NCI-H1417 treated with DMSO at 0.1 percent for 48 hours (cell line): ENCODE data around the gene CES3.

Experiments
- DNase-seq: peaks from one replicate; lab custom pipeline; 2025; lab: John Stamatoyannopoulos, UW

CES3 gene, protein sequence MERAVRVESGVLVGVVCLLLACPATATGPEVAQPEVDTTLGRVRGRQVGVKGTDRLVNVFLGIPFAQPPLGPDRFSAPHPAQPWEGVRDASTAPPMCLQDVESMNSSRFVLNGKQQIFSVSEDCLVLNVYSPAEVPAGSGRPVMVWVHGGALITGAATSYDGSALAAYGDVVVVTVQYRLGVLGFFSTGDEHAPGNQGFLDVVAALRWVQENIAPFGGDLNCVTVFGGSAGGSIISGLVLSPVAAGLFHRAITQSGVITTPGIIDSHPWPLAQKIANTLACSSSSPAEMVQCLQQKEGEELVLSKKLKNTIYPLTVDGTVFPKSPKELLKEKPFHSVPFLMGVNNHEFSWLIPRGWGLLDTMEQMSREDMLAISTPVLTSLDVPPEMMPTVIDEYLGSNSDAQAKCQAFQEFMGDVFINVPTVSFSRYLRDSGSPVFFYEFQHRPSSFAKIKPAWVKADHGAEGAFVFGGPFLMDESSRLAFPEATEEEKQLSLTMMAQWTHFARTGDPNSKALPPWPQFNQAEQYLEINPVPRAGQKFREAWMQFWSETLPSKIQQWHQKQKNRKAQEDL

DNA sequence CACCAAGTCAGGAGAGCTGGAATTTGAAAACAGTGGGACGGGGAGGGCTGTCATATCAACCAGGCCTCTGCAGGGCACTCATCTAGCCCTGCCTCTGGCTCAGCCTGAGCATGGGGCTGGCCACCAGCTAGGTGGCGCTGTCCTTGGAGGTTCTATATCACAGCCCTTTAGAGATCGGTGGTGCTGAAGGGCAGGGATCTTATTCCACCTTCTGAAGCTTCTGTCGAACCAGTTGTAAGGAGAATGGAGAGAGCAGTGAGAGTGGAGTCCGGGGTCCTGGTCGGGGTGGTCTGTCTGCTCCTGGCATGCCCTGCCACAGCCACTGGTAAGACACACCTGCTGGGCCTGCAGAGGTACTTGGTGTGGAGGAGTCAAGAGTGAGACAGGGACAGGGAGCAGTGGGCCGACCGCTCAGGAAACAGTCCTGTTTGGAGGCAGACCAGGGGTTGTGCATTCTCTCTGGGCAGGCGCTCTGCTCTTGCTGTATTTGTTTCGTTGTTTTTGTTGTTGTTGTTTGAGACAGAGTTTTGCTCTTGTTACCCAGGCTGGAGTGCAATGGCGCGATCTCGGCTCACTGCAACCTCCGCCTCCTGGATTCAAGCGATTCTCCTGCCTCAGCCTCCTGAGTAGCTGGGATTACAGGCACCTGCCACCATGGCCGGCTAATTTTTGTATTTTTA is at the start of gene CES3:
Gene CES3, plus strand, starts transcription at position 202 of the 680 bp plus-strand sequence. Its CDS starts 42 bp downstream, at position 244.
- DNase-seq, result no peak

DNA sequence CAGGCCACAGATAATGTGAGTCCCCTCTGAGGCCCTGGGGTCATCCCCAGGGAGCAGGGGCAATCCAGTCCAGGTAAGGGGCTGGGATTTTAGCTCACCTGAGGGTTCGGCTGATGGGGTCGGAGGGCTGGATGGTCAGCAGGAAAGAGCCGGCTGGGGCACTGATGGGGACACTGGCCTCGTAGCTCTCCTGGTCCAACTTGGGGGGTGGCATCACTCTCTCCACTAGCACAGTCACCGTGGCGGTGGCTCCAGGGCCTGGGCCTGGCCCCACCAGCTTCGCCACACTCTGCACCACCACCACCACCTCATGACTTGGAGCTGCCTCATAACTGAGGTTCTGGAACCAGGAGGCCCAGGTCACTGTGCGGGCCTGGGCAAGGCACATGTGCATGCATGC is 49.3 kb upstream of the CES3 start:
- no peak for DNase-seq

DNA sequence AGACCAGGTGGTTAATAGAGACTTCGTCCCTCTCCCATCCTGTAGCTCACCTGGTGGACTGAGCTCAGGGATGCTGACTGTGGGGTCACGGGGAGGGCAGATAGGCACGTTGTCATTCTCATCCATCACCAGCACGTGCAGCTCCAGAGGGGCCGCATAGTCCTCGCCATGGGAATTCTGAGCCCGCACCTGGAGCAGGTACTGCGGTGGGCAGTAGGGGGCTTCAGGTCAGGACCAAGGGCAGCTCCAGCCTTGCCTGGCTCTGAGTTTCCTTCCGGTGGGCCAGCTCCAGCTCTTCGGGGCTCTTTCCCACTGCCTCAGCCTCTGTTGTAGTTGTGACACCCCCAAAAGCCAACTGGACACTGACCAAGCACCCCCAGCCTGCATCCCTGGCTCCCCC is 48.0 kb upstream of the CES3 start:
- no peak for DNase-seq

DNA sequence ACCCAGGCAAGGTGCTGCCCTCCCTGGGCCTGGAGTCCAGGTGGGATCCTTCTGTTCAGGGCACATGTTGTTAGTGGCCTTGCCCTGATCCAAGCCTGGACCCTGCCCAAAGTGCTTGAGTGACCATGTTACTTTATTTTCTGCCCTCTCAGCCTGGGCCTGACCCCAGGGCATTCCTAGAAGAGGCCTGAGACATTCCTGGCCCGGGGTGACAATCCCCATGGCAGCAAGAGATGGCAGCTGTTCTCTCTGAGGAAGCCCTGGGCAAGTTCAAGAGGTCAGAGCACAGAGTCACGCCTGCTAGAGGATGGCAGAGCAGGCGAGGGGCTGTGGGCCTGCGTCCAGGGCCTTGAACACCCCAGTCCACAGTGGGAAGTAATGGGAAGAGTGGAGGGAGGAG is 47.4 kb upstream of the CES3 start:
- DNase-seq, result no peak

DNA sequence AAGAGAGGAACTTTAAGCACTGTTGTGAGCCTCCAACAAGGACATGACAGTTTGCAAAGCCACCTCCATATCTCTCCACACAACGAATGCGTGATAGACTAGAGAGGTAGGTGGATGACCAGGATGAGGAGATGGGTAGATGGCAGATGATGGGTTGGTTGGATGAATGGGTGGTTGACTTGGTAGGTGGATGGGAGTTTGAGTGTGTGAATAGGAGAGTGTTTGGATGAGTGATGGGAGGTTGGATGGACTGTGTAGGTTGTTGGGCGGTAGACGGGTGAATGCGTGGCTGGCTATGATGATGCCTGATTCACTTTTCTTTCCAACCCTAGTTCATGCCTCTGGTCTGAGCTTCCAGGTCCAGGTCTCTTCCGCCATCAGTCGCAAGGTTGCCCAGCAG is 46.5 kb upstream of the CES3 start:
- no peak for DNase-seq

DNA sequence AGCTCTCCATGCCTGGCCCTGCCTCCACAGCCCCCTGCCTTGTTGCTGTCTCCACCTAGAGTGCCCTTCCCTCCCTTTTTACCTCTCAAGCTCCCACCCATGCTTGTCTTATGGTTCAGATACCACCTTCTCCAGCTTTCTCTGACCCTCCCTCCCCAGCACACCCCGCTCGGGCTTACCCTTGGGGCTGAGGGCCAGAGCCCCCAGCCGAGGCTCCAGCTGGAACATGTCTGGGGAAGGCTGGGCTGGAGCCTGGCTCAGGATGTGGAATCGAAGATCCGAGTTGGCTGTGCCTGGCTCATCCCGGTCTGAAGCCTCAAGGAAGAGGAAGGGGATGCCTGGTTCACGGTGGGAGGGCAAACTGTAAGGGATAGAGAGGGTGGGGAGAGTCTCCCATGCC is 46.0 kb upstream of the CES3 start:
- DNase-seq, result no peak

DNA sequence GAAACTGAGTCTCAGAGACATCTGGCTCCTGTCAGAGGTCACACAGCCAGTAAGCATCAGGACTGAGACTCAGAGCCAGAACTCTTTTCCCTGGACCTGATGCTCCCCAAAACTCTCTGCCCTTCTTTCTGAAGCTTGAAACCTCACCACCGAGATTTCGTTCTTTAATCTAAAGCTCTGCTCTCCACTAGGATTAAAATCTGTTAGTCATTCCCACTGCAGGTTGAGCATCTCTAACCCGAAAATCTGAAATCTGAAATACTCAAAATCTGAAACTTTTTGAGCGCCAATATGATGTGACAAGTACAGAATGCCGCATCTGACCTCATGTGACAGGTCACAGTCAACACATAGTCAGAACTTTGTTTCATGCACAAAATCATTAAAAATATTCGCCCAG is 44.5 kb upstream of the CES3 start:
- DNase-seq, result no peak

DNA sequence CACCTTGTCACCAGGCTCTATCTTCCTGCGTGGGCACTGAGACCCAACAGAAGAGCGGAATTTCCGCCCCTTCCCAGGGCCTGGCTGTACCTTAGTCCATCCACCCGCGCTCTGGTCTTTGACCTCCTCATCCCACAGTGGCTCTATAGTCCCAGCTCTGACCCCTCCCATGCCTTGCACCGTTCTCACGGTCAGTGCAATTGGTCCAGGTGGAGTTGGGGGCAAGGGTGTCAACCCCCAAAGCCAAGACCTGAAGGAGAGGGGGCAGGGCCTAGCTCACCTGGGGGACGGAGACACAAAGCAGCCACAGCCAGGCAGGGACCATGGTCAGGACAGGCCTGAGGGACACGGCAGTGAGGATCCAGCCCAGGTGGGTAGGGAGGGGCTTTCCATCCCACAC is 43.3 kb upstream of the CES3 start:
- no peak for DNase-seq

DNA sequence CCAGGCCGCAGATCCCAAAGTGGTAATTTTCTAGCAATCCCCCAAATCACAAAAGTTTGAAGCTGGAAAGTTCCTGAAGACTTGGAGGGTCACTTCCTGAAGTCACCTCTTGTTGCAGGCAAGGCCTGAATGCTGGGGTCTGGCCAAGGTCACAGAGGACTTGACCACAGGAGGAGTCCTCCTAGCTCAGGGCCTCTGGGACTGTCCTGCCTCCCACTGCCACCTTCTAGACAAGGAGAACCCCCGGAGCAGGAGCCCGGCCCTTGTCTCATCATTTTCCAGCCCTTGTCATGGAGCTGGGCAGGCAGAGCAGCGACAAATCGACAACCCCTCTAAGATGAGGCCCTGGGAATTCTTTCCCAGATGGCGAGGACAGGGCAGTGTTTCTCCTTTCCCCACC is 42.7 kb upstream of the CES3 start:
- no peak for DNase-seq

DNA sequence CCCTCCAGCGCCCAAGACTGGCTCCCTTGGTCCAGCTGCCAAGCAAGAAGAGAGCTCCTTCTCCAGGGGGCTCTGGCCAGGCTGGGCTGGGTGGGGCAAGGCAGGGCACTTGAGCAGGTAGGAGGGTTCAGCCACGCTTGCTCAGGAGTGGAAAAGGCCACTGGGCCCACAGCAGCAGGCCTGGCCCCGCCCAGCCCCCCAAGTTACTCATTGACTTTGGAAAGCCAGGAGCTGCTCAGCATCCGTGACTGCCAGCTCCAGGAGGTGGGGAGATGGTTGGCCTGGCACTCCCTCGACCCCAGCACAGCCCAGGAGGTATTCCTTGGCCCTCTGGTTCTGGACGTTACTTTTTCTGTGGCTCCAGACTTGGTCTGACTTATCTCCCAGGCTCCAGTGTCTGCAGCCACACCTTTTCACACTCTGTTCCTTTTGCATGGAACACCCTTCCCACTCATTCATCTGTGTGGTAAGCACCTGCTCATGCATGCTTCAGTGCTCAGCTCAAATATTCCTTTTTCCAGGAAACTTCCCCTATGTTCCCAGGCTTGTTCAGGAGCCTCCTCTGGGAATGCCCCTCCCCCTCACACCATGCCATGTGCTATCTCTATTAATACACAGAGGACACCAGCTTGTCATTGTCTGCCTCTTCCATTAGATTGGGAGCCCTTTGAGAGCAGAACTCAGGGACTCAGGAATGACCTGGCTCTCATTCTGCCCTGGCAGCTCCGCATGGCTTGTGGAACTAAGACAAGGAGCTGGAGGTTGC is 42.1 kb upstream of the CES3 start, which contains the start of gene CDH16:
Gene CDH16, minus strand, starts transcription at position 83 of the 766 bp plus-strand sequence. CDS start 820 bp downstream, outside the sequence.
- DNase-seq, result no peak

DNA sequence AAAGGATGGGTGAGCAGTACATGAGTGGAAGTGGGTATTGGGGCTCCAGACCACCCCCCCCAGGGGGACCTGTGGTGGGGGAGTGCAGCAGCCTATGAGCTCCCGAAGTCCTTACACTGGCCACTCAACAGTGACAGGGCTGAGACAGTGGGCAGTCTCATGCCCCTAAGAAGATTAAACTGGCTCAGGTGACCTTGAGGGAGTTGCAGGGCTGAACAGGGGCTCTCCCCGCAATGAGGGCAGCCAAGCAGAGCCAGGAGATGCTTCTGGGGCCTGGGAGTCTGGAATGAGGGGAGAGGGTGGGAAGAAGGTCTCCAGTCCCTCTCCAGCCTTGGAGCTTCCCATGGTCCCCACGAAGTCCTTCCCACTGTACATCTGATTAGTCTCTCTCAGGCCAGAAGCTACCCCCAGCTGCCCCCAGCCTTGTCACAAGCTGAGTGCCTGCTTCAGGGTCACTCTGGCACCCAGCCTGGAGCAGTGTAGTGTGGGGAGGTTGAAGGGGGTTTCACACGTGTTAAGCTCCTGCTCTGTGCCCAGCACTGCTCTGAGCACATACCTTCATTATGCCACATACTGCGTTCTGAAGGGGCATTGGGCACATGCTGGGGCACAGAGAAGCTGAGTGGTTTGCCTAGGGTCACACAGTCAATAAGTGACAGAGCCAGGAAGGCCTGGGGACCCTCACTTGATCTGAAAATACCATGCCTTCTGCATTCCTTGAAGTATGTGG is 41.3 kb upstream of the CES3 start:
- DNase-seq, result no peak

DNA sequence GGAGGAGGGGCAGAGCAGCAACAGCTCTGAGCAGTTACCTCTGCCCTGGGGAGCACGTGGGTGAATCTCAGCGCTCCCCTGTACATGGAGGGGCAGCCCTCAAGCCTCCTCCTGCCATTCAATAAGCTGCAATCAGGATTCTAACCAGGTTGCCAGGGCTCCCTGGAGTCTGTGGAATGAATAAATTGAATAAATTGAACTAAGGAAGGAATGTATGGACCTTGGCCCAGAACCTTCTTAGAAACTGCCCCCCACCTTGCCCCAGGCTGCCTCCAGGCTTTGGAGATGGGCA is 40.8 kb upstream of the CES3 start:
- no peak for DNase-seq

DNA sequence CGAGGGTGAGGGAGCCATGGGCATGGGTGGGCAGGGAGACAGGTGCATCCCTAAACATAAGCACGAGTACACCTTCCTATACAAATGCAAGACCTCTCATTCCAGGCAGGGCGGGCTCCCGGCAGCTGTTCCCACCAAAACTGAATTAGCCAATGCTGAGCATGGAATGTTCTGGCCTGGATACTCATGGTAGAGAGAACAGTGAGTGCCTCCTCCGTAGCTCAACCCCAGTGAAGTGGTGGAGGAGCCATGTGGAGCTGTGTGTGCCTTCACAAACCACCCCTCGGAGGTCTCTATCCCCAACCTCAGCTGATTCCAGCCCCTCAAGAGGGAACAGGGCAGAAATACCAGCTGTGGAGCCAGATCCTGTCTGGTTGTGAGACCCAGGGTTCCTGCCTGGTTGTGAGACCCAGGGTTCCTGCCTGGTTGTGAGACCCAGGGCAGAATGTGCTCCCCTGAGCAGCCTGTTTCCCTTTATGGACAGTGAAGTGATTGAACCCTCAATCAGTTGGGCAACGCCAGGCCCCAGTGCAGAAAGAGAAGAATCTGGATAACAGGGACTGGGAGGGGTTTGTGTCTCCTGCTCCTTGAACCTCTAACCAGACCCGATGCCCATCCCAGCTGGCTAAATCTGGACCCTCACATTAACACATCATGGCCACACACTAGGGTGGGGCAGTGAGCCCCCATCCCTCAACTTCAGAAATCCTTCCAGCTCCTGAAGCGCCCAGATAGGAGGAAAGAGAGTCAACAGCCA is 40.0 kb upstream of the CES3 start:
- DNase-seq, result no peak

DNA sequence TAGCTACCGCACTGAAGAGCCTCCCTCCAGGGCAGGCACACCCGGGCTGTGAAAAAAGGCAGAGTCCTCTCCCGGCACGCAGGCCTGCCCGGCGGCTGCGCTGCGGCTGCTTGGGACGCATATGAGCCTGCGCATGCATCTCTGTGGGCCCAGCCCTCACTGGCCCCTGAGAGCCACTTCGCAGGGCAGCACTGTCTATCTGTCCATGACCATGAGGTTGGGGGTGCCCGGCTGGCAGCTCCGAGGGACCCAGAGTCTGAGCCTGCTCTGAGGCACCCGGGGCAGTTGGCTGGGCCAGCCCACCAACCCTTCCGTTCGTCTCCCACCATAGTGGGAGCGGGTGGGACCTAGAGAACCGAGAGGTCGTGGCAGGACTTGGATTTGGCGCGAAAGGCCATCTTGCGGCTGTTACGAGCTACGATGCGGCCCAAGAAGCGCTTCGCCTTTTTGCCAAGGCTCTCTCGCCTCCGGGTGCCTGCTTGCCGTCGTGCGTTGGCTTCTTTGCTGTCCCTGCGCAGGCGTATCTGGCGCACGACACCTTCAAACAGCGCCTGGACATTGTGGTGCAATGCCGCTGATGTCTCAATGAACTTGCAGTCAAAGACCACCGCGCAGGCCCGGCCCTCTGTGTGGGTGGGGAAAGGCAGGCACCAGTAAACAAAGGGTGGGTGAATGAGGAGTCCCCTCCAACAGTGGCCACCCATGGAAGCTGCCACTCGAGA is 39.2 kb upstream of the CES3 start:
- DNase-seq, result no peak

DNA sequence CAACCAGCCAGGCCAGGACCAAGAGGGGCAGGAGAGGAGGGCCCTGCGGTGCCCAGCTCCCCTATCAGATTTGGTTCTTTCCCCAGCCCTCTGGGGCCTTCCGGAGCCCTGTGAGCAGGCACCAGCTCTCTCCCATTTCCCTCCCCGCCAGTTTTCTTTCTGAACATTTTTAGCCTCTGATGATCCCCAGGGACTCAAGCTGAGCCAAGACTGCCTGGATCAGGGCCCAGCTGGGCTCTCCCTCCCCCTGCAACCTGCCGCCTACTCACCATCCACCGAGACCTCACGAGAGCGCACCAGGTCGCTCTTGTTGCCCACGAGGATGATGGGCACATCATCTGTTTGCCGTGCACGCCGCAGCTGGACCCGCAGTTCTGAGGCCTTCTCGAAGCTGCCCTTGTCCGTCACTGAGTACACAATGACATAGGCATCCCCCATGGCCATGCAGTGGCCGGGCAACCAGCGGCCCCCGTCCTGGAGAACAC is 37.8 kb upstream of the CES3 start:
- no peak for DNase-seq

DNA sequence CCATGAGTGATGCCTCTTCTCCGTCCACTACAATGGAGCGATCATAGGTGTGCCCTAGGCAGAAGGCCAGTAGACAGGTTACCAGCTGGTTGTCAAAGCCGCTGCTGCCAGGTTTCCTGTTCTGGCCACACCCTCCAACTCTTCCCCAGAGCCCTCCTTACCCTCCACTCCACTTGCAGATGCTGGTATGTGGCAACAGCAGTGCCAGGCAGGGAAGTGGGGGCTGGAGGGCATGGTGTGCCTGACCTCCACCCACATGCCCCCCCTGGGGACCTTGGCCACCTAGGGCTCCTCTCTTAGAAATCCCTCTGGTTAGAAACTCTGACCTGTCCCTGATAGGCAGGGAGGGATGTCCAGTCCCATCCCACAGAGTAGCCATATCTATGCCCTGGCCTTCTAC is 37.2 kb upstream of the CES3 start:
- DNase-seq, result no peak

DNA sequence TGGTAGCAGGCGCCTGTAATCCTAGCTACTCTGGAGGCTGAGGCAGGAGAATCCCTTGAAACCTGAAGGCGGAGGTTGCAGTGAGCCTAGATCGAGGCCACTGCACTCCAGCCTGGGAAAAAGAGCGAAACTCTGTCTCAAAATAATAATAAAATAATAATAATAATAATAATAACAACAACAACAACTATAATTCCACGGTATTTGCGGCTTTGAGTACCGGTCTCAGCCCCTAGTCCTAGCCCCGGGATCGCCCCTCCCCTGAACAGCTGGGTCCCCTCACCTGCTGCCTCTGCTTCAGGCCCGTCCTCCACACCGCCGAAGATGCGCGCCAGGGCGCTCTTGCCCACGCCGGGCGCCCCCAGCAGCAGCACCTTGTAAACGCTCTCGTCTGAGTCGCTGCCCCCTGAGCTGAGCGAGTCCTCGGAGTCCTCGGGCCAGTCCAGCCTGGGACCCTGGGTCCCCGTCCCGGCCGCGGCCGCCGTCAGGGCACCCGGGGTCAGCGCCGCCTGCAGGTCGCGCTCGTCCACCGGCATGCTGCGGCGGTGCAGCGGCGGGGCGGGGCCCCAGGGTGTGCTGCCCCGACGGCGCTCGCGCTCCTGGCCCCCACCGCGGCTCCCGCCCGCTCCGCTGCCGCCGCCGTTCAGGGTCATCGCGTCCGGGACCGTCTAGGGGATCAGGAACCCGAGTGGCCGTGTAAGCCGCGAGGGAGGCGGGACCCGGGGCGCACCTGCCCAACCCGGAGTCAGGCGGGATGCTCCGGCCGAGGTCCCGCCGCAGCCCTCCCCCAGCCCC is 36.3 kb upstream of the CES3 start:
- DNase-seq, result no peak

DNA sequence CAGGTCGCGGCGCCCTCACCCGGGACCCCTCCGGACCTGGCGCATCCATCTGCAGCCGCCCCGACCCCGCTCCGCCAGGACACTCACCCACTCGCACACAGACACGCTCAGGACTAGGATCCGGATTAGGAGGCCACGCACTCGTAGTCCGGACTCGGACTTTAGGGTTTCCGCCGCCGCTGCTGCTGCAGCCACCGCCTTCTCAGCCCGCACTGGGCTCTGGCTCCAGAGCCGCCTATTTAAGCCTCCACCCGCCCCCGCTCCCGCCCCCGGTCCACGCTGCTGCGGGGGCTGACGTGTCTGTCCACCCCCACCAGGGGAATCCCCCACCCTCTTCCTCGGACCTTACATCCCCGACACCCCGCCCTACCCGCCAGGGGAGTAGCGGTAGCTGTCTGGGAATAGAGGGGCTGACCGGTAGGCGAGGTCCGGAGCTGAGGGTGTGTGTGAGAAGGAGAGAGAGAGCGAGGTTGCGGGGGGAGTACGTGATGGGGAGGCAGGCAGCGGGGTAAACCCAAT is 35.7 kb upstream of the CES3 start, which contains the start of gene RRAD:
Gene RRAD, minus strand, starts transcription at position 214 of the 519 bp plus-strand sequence. CDS start 356 bp downstream, outside the sequence.
- DNase-seq, result no peak
